GM12878 (cell line): ENCODE results near the gene PROSER3. TPM values are rescaled to one million over a fixed set of nuclear protein-coding genes. Genes with fewer than 3 reads are reported as not detected.
A peak's percentile ranks its signal among the peaks of the same experiment; 100 is the strongest.

Experiments
- ATAC-seq: fragments of 200-7000 bp; cut with Tn5 transposase; 3 replicates; pipeline ENCODE4 v1.9.1; 2020; ENCODE audit warnings: mild to moderate bottlenecking, moderate library complexity
- BruUV-seq: library from RNA; stranded (reverse); fragments of 400-500 nt; replicated peaks from 2 replicates; lab custom pipeline; 2021; lab: Mats Ljungman, UMichigan
- CTCF ChIA-PET: fragments of 300-600 bp; sonication (Branson Sonifier 250); formaldehyde crosslinking; extraction: SDS; loops from one replicate; lab custom pipeline; 2021; ENCODE audit warnings: inconsistent platforms; lab: Yijun Ruan, JAX
- POLR2A ChIA-PET: fragments of 350-600 bp; formaldehyde crosslinking; extraction: SDS; loops from one replicate; lab custom pipeline; 2021; ENCODE audit warnings: inconsistent platforms; lab: Charles Lee
- RAD21 ChIA-PET: fragments of 300-600 bp; sonication (Branson Sonifier 250); formaldehyde crosslinking; loops from one replicate; lab custom pipeline; 2023; ENCODE audit warnings: antibody characterized with exemption; ENCODE audit not compliant: unreplicated experiment; lab: Charles Lee
- SMC1A ChIA-PET: fragments of 300-600 bp; sonication (Branson Sonifier 250); formaldehyde crosslinking; loops from one replicate; lab custom pipeline; 2023; ENCODE audit not compliant: unreplicated experiment, uncharacterized antibody; lab: Charles Lee
- DNase-seq: peaks from one replicate; pipeline ENCODE4 v3.0.0-alpha.2; 2011; ENCODE audit warnings: low read depth, low spot score
- FAIRE-seq: peaks from 3 replicates; lab custom pipeline; 2011; peaks lifted over from hg19 to GRCh38; lab: Jason Lieb, UNC
- H2AFZ ChIP-seq: 2 replicates; pipeline ENCODE4 v1.6.0; 2011; ENCODE audit warnings: low read depth, low read length, control low read depth; ENCODE audit not compliant: control insufficient read depth
- H3K27ac ChIP-seq: 2 replicates; pipeline ENCODE4 v1.5.1; 2011; ENCODE audit warnings: control low read depth; ENCODE audit not compliant: control insufficient read depth, insufficient read depth
- H3K27me3 ChIP-seq, 2 experiments: replicated peaks in 1 of 2; 2 replicates each; pipeline versions ENCODE4 v1.6.0 to v1.6.1; 2011; ENCODE audit warnings: low read length in 1 of 2; ENCODE audit not compliant: control insufficient read depth in 2 of 2, insufficient read depth in 2 of 2
- H3K36me3 ChIP-seq, 2 experiments: 2 replicates each; pipeline ENCODE4 v1.5.1; 2011; ENCODE audit warnings: low read length in 1 of 2; ENCODE audit not compliant: control insufficient read depth in 2 of 2, insufficient read depth in 2 of 2
- H3K4me1 ChIP-seq: 2 replicates; pipeline ENCODE4 v1.6.1; 2011; ENCODE audit warnings: mild to moderate bottlenecking, low read length, moderate library complexity, mixed read lengths; ENCODE audit not compliant: control insufficient read depth, insufficient read depth
- H3K4me2 ChIP-seq: 2 replicates; pipeline ENCODE4 v1.6.0; 2011; ENCODE audit warnings: control low read depth; ENCODE audit not compliant: control insufficient read depth, insufficient read depth
- H3K4me3 ChIP-seq: fragments of 200-600 bp; sonication (generic); 2 replicates; pipeline ENCODE4 v1.5.1; 2016
- H3K79me2 ChIP-seq: 2 replicates; pipeline ENCODE4 v1.6.0; 2011; ENCODE audit warnings: low read length; ENCODE audit not compliant: control insufficient read depth, insufficient read depth
- H3K9ac ChIP-seq: 2 replicates; pipeline ENCODE4 v1.8.0; 2011; ENCODE audit warnings: low read length, control low read depth, mixed read lengths; ENCODE audit not compliant: control insufficient read depth, insufficient read depth
- H3K9me3 ChIP-seq: replicated peaks from 3 replicates; pipeline ENCODE4 v1.5.1; 2011; ENCODE audit warnings: mild to moderate bottlenecking, low read length; ENCODE audit not compliant: control insufficient read depth, insufficient read depth
- H4K20me1 ChIP-seq: 2 replicates; pipeline ENCODE4 v1.6.0; 2011; ENCODE audit not compliant: control insufficient read depth, insufficient read depth
- ATF2 ChIP-seq: IDR thresholded peaks from 2 replicates; pipeline ENCODE4 v1.6.1; 2012; ENCODE audit warnings: low read length, inconsistent platforms
- ATF3 ChIP-seq: IDR thresholded peaks from 2 replicates; pipeline ENCODE4 v1.6.1; 2011; ENCODE audit warnings: low read depth, mild to moderate bottlenecking, low read length, moderate library complexity, borderline replicate concordance; ENCODE audit errors: extremely low read depth
- BCL11A ChIP-seq: IDR thresholded peaks from 2 replicates; pipeline ENCODE4 v1.6.1; 2011; ENCODE audit warnings: low read depth, low read length
- EGR1 ChIP-seq, 2 experiments: IDR thresholded peaks; 1 replicate in 1 of 2; 2 replicates in 1 of 2; pipeline ENCODE4 v1.6.1; 2011 to 2012; ENCODE audit warnings: low read depth in 2 of 2, low read length in 2 of 2, borderline replicate concordance in 1 of 2, mild to moderate bottlenecking in 1 of 2, moderate library complexity in 1 of 2
- ELK1 ChIP-seq: IDR thresholded peaks from 2 replicates; pipeline ENCODE4 v1.6.1; 2012; ENCODE audit warnings: low read depth, low read length, improper control_type of control experiment
- ESRRA ChIP-seq: IDR thresholded peaks from 2 replicates; pipeline ENCODE4 v1.6.1; 2012; ENCODE audit warnings: mild to moderate bottlenecking, low read length, improper control_type of control experiment
- MXI1 ChIP-seq: fragments of 150-350 bp; IDR thresholded peaks from 2 replicates; pipeline ENCODE4 v1.6.1; 2011; ENCODE audit warnings: low read depth, mild to moderate bottlenecking, inconsistent platforms, low read length, improper control_type of control experiment
- RCOR1 ChIP-seq: conservative IDR thresholded peaks from 2 replicates; pipeline ENCODE4 v1.6.1; 2012; ENCODE audit warnings: low read depth, low read length, improper control_type of control experiment
- TCF3 ChIP-seq: IDR thresholded peaks from 2 replicates; pipeline ENCODE4 v1.6.1; 2012; ENCODE audit warnings: low read depth, mild to moderate bottlenecking, low read length, borderline replicate concordance; ENCODE audit not compliant: insufficient read depth
- USF1 ChIP-seq: IDR thresholded peaks from 2 replicates; pipeline ENCODE4 v1.6.1; 2011; ENCODE audit warnings: borderline replicate concordance, low read depth, mild to moderate bottlenecking, moderate library complexity, mixed read lengths, low read length; ENCODE audit not compliant: insufficient read depth; ENCODE audit errors: extremely low read length
- ZNF217 ChIP-seq: fragments of 450-650 bp; IDR thresholded peaks from 2 replicates; pipeline ENCODE4 v1.6.1; 2017; ENCODE audit warnings: antibody characterized with exemption, mild to moderate bottlenecking
- ZNF592 ChIP-seq: fragments of 450-650 bp; IDR thresholded peaks from 2 replicates; pipeline ENCODE4 v1.6.1; 2017; ENCODE audit warnings: mild to moderate bottlenecking, moderate library complexity
- WGBS: methylation state at CpG from one replicate; pipeline ENCODE4 v1.1.6; 2016; ENCODE audit warnings: low lambda C conversion rate; ENCODE audit not compliant: insufficient replicate concordance, insufficient coverage; ENCODE audit errors: missing lambda C conversion rate; 5-methylcytosine and 5-hydroxymethylcytosine counted together
- in situ Hi-C: fragments of 300-500 bp; cut with MboI; formaldehyde crosslinking; loops from 9 replicates; pipeline ENCODE4 v1.14.3; 2018; ENCODE audit warnings: mixed read lengths
- intact Hi-C: fragments of 100-400 bp; cut with micrococcal nuclease; formaldehyde crosslinking; loops from one replicate; pipeline ENCODE4 v1.14.2; 2022; ENCODE audit not compliant: unreplicated experiment
- polyA plus RNA-seq, 11 experiments: library from polyadenylated mRNA; depleted of rRNA in 4 of 11; unstranded in 6 of 11; stranded (reverse) in 5 of 11; fragments of >200 nt; fragmentation: Nextera tagmentation in 4 of 11; fragmentation: Illumina TruSeq in 1 of 11; extraction: Ambion mirVana in 4 of 11; extraction: Trizol in 1 of 11; gene quantifications; 1 replicate in 1 of 11; 2 replicates in 10 of 11; pipeline versions ENCODE4 v1.2.1 to v1.2.3, GENCODE V29; 2011 to 2016; ENCODE audit warnings: inconsistent platforms in 2 of 11, missing spikeins in 2 of 11, low read depth in 1 of 11
- total RNA-seq, 4 experiments: library from RNA; depleted of rRNA in 3 of 4; stranded (reverse); fragments of >200 nt in 3 of 4; fragmentation: Illumina TruSeq in 1 of 4; extraction: Trizol in 1 of 4; gene quantifications; 2 replicates each; pipeline versions ENCODE4 v1.2.1 to v1.2.3, GENCODE V29; 2013 to 2021

Gene PROSER3
- total and polyA plus RNA-seq, 10 of the 15 experiments (the other 5 are each of a cell fraction or from before 2014, with no cell fraction given): 0.85 to 25.1 (median 9.6) TPM

GRCh38 chr19:35740108-35740422 lies 17.9 kb upstream of the PROSER3 start (continued):
- TF ChIP-seq ZNF592: no peak
- TF ChIP-seq RCOR1: no peak

- H3K4me1 ChIP-seq: peaks cover 26% of the 10 kb centered on the region
- FAIRE-seq (peak; percentile 96), ATAC-seq (peak; percentile 78), DNase-seq (peak; percentile 86)
- ChIA-PET CTCF (interaction anchor here (0.6 to 1.3 kb wide), 9 partner anchors 13 to 445 kb away, joined by 3 to 8 read pairs (median 3); no protein-coding TSS in a partner anchor), POLR2A (interaction anchor here (0.8 to 7.1 kb wide), 14 partner anchors 8 to 191 kb away, joined by 3 to 91 read pairs (median 4); partner anchors contain the start of genes COX6B1 and LIN37), SMC1A (interaction anchor here (0.6 to 1.7 kb wide), 7 partner anchors 27 to 255 kb away, joined by 3 to 7 read pairs (median 4); partner anchors contain the start of gene NFKBID), RAD21 (interaction anchor here (0.6 to 2.5 kb wide), 10 partner anchors 22 to 198 kb away, joined by 3 to 18 read pairs (median 6); no protein-coding TSS in a partner anchor)
- peak overlapping the region; percentile 88 for H3K9ac ChIP-seq
- in situ Hi-C loops (no loop called here), intact Hi-C loops (loop anchor here (2.0 kb wide), 2 partner anchors 24 to 48 kb away; no protein-coding TSS in a partner anchor)
- peaks cover 13 to 24% of the 10 kb centered on the region in 2 experiments; a peak in 3 of 4 replicates for H3K36me3 ChIP-seq
- TSS peak; percentile 66 for BruUV-seq
- H3K27ac ChIP-seq: peak overlapping the region; percentile 99
- H3K4me2 ChIP-seq: peak overlapping the region; percentile 99
- H3K9me3 ChIP-seq: no peaks in the 10 kb centered on the region
- H3K79me2 ChIP-seq: peaks cover 23% of the 10 kb centered on the region
- H3K27me3 ChIP-seq: no peaks in the 10 kb centered on the region
- under 1% methylated on average over 63 of the region's 63 CpGs for WGBS
- no peaks in the 10 kb centered on the region for H4K20me1 ChIP-seq
- peak overlapping the region; percentile 76 for H2AFZ ChIP-seq
- H3K4me3 ChIP-seq: peak overlapping the region; percentile 83
- no peak for TF ChIP-seq ELK1
- peak; percentile 69 for TF ChIP-seq MXI1
- TF ChIP-seq ESRRA: no peak
- no peak for TF ChIP-seq ATF3
- TF ChIP-seq TCF3: 0 out of 2 replicates have a peak, but pooled peaks have one; percentile 20
- no peak for TF ChIP-seq ATF2
- no peak for TF ChIP-seq USF1
- TF ChIP-seq BCL11A: no peak
- no peak for TF ChIP-seq ZNF217
- no peak for TF ChIP-seq EGR1 (IDR thresholded peaks at IDR 0.05; ENCODE audit: borderline replicate concordance in 1 of 2, low read depth in 2 of 2, low read length in 2 of 2)
These were observed 17.4 kb upstream of the PROSER3 start for GRCh38 chr19:35740423-35741202.
